ENCODE results near the gene KRTAP2-1. TPM values are rescaled to one million over a fixed set of nuclear protein-coding genes. Genes with fewer than 3 reads are reported as not detected.
"Not testable (repeated sequence)": the region's sequence is repeated elsewhere in the genome, so short reads cannot be mapped to it uniquely, and the experiment has no call there.

Gene KRTAP2-1
- total and polyA plus RNA-seq, 9 donors = not detected

DNA sequence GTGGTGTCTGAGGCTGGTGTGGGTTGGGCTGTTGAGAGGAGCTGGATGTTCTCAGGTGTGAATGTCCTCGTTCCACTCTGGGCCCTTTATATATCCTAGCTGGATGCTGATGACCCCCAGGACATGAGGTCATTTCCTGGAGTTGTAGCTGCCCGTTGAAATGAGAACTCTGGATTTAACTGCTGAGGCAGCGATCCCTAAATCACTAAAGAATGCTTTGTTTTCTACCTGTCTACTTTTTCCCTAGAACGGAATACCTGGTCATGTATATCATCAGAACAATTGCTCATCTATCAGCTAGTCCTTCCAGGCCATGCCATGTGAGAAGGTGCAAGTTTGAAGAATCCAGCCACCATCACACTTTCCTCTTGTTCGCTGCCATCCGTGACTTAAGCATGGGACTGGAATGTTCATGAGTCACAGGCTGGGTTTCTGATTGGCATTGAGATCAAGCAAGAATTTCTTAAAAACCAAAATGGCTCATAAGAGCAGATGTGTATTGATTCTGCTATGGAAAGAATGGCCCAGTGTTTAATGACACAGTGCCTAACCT lies 13.0 kb upstream of the KRTAP2-1 start, which contains the start of gene KRTAP2-3:
Gene KRTAP2-3 (minus strand): TSS at position 63 of the 553 bp plus-strand sequence. CDS start 64 bp downstream, outside the sequence.
- no peak for DNase-seq
- Histone ChIP-seq H3K9me3 (no peaks in the 10 kb centered on the region), H3K27me3 (no peaks in the 10 kb centered on the region), H3K4me1 (ENCODE audit: insufficient read depth) (peaks cover 2% of the 10 kb centered on the region), H3K27ac (no peak within 1 kb of the TSS), H3K4me3 (no peak within 1 kb of the TSS), H3K36me3 (no peaks in the 10 kb centered on the region)
- TF ChIP-seq EP300 (IDR thresholded peaks at IDR 0.05) (no peak), POLR2A (IDR thresholded peaks at IDR 0.05) (no peak)
- TF ChIP-seq, protein P1, sequence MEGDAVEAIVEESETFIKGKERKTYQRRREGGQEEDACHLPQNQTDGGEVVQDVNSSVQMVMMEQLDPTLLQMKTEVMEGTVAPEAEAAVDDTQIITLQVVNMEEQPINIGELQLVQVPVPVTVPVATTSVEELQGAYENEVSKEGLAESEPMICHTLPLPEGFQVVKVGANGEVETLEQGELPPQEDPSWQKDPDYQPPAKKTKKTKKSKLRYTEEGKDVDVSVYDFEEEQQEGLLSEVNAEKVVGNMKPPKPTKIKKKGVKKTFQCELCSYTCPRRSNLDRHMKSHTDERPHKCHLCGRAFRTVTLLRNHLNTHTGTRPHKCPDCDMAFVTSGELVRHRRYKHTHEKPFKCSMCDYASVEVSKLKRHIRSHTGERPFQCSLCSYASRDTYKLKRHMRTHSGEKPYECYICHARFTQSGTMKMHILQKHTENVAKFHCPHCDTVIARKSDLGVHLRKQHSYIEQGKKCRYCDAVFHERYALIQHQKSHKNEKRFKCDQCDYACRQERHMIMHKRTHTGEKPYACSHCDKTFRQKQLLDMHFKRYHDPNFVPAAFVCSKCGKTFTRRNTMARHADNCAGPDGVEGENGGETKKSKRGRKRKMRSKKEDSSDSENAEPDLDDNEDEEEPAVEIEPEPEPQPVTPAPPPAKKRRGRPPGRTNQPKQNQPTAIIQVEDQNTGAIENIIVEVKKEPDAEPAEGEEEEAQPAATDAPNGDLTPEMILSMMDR (IDR thresholded peaks at IDR 0.05) = no peak
- WGBS, 3 donors = 74 to 82% (median 80%) methylated on average over 6 of the region's 6 CpGs
- intact Hi-C loops (cut with DNase I) = no loop called here

DNA sequence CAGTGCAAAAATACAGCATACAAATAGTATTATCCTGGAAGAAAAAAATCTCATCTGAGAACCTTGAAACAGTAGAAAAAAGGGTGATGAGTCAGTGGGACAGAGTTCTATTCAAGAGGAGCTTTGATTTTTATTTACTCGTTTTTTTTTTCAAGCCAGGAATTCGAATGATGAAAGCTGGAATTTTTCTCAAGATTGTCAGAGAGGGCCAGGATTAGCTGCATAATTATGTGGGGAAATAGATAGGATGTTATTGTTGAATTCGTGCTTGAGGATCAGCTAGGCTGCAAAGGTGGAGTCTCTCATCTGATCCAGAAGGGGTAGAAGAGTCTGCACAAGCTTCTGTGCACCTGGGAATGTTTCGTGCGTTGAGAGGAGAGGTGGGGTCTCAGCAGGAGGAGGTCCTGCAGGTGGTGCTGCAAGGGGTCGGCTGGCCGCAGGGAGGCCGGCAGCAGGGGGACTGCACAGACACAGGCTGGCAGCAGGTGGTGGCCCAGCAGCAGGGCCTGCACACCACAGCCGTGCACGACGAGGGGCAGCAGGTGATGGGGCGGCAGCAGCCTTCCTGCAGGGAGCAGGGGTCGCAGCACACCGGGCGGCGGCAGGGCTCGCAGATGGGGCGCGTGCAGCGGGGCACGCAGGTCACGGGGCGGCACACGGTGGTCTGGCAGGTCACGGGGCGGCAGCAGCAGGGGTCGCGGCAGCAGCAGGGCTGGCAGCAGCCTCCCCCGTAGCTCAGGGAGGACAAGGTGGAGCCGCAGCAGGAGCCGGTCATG lies 12.3 kb upstream of the KRTAP2-1 start:
- H3K4me1 ChIP-seq (ENCODE audit: insufficient read depth); H3K4me3 ChIP-seq; H3K27me3 ChIP-seq; H3K27ac ChIP-seq; H3K9me3 ChIP-seq; intact Hi-C loops (cut with DNase I); H3K36me3 ChIP-seq; DNase-seq: not testable (repeated sequence)
- WGBS, 3 donors = 31 to 43% (median 43%) methylated on average over 10 to 12 of the region's 31 CpGs

DNA sequence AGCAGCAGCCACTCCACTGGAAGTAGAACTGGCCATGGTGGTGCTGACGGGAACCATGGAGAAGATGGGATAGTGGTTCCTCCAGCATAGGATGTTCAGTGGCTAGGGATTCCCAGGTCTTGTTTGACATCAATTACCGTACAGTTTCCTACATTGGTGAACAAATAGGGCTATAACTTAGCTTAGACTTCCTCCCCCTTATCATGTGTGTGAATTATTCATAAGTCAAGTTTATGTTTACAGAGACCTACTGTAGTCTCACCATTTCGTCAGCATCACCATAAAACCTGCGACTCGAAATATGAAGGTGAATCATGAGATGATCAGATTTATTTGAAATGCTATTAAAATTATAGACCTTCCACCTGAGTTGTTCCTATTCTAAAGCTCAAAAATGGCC lies 11.6 kb upstream of the KRTAP2-1 start:
- DNase-seq = no peak
- WGBS, 3 donors = 87 to 93% (median 90%) methylated on average over 5 of the region's 5 CpGs
- TF ChIP-seq POLR2A (IDR thresholded peaks at IDR 0.05) (no peak), EP300 (IDR thresholded peaks at IDR 0.05) (no peak)
- TF ChIP-seq, protein P1 (IDR thresholded peaks at IDR 0.05) = no peak
- H3K4me3 ChIP-seq = no peak overlapping the region
- H3K27ac ChIP-seq = no peak overlapping the region
- H3K36me3 ChIP-seq = no peaks in the 10 kb centered on the region
- intact Hi-C loops (cut with DNase I) = no loop called here
- no peaks in the 10 kb centered on the region for H3K9me3 ChIP-seq
- peaks cover 2% of the 10 kb centered on the region for H3K4me1 ChIP-seq (ENCODE audit: insufficient read depth)
- no peaks in the 10 kb centered on the region for H3K27me3 ChIP-seq

DNA sequence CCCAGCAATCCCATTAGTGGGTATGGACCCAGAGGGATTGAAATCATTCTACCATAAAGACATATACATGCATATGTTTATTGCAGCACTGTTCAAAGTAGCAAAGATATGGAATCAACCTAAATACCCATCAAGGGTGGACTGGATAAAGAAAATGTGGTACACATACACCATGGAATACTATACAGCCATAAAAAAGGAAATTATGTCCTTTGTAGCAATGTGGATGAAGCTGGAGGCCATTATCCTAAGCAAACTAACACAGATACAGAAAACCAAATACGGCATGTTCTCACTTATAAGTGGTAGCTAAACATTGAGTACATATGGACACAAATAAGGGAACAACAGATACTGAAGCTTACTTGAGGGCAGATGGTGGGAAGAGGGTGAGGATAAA lies 10.4 kb upstream of the KRTAP2-1 start:
- Histone ChIP-seq H3K4me3 (no peak overlapping the region), H3K9me3 (no peaks in the 10 kb centered on the region), H3K4me1 (ENCODE audit: insufficient read depth) (peaks cover 2% of the 10 kb centered on the region), H3K27me3 (no peaks in the 10 kb centered on the region), H3K36me3 (no peaks in the 10 kb centered on the region), H3K27ac (no peak overlapping the region)
- WGBS, 3 donors = 90 to 95% (median 94%) methylated on average over 1 of the region's 1 CpG
- DNase-seq = no peak
- intact Hi-C loops (cut with DNase I) = no loop called here
- TF ChIP-seq, protein P1 (IDR thresholded peaks at IDR 0.05) = no peak
- no peak for TF ChIP-seq EP300 (IDR thresholded peaks at IDR 0.05)
- TF ChIP-seq POLR2A (IDR thresholded peaks at IDR 0.05) = no peak

DNA sequence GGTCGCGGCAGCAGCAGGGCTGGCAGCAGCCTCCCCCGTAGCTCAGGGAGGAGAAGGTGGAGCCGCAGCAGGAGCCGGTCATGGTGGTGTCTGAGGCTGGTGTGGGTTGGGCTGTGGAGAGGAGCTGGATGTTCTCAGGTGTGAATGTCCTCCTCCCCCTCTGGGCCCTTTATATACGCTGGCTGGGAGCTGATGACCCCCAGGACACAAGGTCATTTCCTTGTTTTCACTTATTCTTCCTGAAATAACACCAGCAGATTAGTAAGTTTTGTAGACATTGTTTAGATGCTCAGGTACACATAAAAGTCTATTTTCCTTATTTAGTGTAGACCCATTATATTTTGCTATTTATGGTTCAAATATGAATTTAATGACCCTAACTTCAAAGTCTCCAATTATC lies 8.0 kb upstream of the KRTAP2-1 start, which contains the start of gene KRTAP2-2:
Gene KRTAP2-2 (minus strand): TSS at position 101 of the 400 bp plus-strand sequence. CDS start 19 bp downstream, at position 82.
- intact Hi-C loops (cut with DNase I); DNase-seq; H3K27ac ChIP-seq; H3K4me3 ChIP-seq; H3K4me1 ChIP-seq (ENCODE audit: insufficient read depth); H3K27me3 ChIP-seq; H3K9me3 ChIP-seq; H3K36me3 ChIP-seq: not testable (repeated sequence)
- 11 to 48% (median 46%) methylated on average over 1 to 4 of the region's 6 CpGs for WGBS, 3 donors

DNA sequence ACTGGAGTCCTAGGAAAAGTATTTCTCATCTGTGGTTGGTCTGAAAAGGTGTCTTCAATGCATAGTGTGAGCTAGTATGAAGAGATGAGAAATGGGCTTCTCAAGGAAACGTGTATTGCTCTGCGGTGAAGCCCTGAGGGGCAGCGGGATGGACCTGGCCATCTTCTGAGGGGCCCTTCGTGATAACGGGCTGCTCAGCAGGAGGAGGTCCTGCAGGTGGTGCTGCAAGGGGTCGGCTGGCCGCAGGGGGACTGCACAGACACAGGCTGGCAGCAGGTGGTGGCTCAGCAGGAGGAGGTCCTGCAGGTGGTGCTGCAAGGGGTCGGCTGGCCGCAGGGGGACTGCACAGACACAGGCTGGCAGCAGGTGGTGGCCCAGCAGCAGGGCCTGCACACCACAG lies 7.4 kb upstream of the KRTAP2-1 start:
- H3K4me1 ChIP-seq (ENCODE audit: insufficient read depth); H3K36me3 ChIP-seq; H3K27ac ChIP-seq; H3K9me3 ChIP-seq; H3K4me3 ChIP-seq; intact Hi-C loops (cut with DNase I); H3K27me3 ChIP-seq; DNase-seq: not testable (repeated sequence)
- WGBS, 3 donors = 72 to 89% (median 85%) methylated on average over 7 to 9 of the region's 9 CpGs

Measured in ovary (tissue), 9 donors.